COLO668 (cell line): ENCODE measurements around the gene TNK1.

Source experiments
- DNase-seq: peaks from one replicate; lab custom pipeline; 2025; ENCODE audit not compliant: unreplicated experiment; lab: John Stamatoyannopoulos, UW

The TNK1 gene

GRCh38 chr17:7431231-7431630, 50.3 kb downstream of the TNK1 start:
- no peak for DNase-seq

DNA sequence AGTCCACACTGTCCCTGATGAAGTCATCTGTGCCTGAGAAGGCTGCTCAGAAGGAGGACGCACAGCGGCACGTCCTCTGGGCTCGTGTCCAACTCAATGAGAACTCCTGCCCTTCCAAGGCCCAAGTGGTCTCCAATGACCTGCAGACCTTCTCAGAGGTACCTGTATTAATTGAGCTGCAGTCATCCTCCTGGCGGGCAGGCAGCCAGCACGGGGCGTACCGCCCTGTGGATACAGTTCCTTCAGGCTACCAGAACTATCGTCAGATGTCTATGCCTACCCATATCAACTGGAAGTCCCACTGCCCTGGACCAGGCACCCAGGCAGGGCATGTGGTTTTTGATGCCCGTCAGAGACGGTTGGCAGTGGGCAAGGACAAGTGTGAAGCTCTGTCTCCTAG, 51.4 kb downstream of the TNK1 start:
- DNase-seq, result no peak

DNA sequence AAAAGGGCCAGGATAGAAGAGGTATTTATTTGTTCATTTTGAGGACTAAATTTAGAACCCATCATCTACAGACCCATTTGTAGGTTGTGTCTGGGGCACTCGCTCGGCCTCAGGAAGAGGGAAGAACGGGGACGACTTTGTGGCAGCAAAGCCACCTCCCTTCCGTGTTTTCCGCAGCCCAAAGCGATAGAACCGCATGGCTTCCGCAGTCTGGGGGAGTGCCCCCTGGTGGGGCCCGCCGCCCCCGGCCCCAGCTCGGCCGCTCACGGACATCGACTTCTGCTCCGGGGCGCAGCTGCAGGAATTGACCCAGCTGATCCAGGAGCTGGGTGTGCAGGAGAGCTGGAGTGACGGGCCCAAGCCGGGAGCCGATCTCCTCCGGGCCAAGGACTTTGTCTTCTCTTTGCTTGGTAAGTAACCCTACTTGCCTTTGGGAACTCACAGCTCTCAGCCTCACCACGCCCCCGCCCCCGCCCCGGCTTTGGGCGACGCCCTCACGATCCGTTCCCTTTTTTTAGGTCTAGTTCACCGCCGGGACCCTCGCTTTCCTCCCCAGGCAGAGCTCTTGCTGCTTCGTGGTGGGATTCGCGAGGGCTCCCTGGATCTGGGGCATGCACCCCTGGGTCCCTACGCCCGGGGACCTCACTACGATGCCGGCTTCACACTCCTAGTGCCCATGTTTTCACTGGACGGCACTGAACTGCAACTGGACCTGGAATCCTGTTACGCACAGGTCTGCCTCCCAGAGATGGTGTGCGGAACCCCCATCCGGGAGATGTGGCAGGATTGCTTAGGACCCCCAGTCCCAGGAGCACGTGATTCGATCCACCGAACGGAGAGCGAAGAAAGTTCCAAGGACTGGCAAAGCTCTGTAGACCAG, 55.0 kb downstream of the TNK1 start:
- DNase-seq, result peak; percentile 36

DNA sequence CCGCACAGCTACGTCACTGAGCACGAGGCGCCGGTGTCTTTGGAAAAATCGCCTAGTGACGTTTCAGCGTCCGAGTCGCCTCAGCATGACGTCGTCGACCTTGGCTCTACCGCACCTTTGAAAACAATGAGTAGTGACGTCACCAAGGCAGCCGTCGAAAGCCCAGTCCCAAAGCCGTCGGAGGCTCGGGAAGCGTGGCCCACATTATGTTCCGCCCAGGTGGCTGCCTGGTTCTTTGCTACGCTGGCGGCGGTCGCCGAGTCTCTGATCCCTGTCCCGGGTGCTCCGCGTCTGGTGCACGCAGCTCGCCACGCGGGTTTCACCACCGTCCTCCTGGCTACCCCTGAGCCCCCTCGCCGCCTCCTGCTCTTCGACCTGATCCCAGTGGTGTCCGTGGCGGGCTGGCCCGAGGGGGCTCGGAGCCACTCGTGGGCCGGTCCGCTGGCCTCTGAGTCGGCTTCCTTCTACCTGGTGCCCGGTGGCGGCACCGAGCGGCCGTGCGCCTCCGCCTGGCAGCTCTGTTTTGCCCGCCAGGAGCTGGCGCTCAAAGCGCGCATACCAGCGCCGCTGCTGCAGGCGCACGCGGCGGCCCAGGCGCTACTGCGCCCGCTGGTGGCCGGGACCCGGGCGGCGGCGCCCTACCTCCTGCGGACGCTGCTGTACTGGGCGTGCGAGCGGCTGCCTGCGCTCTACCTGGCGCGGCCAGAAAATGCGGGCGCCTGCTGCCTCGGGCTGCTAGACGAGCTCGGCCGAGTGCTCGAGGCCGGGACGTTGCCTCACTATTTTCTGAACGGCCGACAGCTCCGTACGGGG, 55.9 kb downstream of the TNK1 start:
- DNase-seq, result peak; percentile 41

DNA sequence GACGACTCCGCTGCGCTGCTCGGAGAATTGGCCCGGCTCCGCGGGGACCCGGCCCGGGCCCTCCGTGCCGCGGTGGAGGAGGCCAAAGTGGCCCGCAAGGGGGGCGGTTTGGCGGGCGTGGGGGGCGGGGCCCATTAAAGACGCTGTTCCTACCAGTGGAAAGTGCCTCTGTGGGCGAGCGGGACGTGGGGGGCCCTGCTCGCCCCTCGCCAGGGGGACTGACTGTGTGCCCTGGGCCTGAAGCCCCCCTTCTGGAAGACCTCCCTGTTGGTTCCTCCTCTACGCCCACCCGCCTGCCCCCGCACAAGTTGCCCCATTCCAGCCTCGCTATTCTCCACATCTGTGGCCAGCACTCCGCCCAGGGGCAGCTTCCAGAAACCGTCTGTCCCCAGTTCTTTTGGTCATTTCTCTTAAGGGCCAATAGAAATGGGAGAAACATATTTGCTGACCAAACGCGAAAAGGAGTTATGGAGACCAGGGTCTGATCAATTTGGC, 56.5 kb downstream of the TNK1 start:
- DNase-seq, result no peak

GRCh38 chr17:7437950-7438614, 57.2 kb downstream of the TNK1 start:
- DNase-seq, result no peak

DNA sequence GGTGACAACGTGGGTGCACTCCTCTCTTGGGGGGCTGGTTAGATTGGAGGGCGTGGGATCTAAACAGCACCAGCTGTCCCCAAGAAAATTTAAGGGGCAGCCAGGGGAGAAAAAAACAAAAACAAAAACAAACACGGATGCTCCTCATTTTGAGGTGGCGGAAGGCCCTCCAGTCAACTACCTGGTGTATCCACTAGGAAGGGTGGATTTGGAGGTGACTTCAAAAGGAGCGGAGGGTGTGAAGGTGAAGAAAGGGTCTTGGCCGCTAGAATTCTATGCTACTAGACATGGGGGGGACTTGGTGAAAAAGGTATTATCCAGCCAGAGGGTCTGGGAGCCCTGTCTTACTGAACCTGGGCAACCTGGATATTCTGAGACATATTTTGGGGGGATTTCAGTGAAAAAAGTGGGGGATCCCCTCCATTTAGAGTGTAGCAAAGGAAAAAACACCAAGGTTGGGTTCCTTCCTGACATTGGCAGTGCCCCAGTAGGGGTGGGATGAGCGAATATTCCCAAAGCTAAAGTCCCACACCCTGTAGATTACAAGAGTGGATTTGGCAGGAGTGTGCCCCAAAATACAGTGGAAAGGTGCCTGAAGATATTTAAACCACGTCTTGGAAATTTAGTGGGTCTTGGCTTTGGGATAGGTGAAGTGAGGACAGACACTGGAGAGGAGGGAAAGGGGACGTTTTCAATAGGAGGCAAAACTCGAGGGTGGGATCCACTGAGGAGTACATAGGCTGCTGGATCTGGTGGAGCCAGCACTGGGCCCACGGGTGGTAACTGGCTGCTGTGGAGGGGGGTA, 58.0 kb downstream of the TNK1 start:
- no peak for DNase-seq
